HepG2 (cell line): ENCODE data around the gene FGFR3. TPM values are rescaled to one million over a fixed set of nuclear protein-coding genes. Genes with fewer than 3 reads are reported as not detected.
A peak's percentile ranks its signal among the peaks of the same experiment; 100 is the strongest.

Source experiments
- ATAC-seq: fragments of 200-7000 bp; cut with Tn5 transposase; 3 replicates; pipeline ENCODE4 v1.9.1; 2020; ENCODE audit warnings: mild to moderate bottlenecking, moderate library complexity
- BruUV-seq: library from RNA; stranded (reverse); fragments of 400-500 nt; replicated peaks from 2 replicates; lab custom pipeline; 2021; lab: Mats Ljungman, UMichigan
- CTCF ChIA-PET: fragments of 300-600 bp; formaldehyde crosslinking; extraction: SDS; loops from one replicate; lab custom pipeline; 2021; ENCODE audit warnings: low total read pairs, inconsistent platforms, low intra/inter-chr PET ratio; lab: Yijun Ruan, JAX
- POLR2A ChIA-PET: fragments of 350-600 bp; sonication (Branson Sonifier 250); formaldehyde crosslinking; loops from one replicate; lab custom pipeline; 2020; ENCODE audit warnings: antibody characterized with exemption, inconsistent platforms; lab: Yijun Ruan, JAX
- DNase-seq: peaks from one replicate; pipeline ENCODE4 v3.0.0-alpha.2; 2015; ENCODE audit warnings: low spot score
- FAIRE-seq: peaks from 3 replicates; lab custom pipeline; 2011; peaks lifted over from hg19 to GRCh38; lab: Jason Lieb, UNC
- H2AFZ ChIP-seq: one replicate; pipeline ENCODE4 v1.6.1; 2011; ENCODE audit warnings: low read length, inconsistent platforms
- H3K27ac ChIP-seq: fragments of 300-600 bp; 3 replicates; pipeline ENCODE4 v1.8.0; 2011; ENCODE audit warnings: mixed run types, mild to moderate bottlenecking, mixed read lengths, low read length, inconsistent platforms; ENCODE audit not compliant: insufficient read depth; ENCODE audit errors: extremely low read length
- H3K27me3 ChIP-seq, 2 experiments: fragments of 200-600 bp in 1 of 2; 2 replicates in 1 of 2; 3 replicates in 1 of 2; pipeline versions ENCODE4 v1.6.0 to v1.8.0; 2011; ENCODE audit warnings: low read length in 2 of 2, mild to moderate bottlenecking in 2 of 2, moderate library complexity in 2 of 2, inconsistent platforms in 1 of 2; ENCODE audit not compliant: insufficient read depth in 2 of 2, control insufficient read depth in 1 of 2
- H3K36me3 ChIP-seq, 2 experiments: fragments of 200-600 bp in 1 of 2; replicated peaks in 1 of 2; 2 replicates in 1 of 2; 3 replicates in 1 of 2; pipeline versions ENCODE4 v1.5.1 to v1.8.0; 2011; ENCODE audit warnings: low read length in 2 of 2, inconsistent platforms in 1 of 2; ENCODE audit not compliant: insufficient read depth in 2 of 2, control insufficient read depth in 1 of 2
- H3K4me1 ChIP-seq: 2 replicates; pipeline ENCODE4 v1.5.1; 2012; ENCODE audit warnings: low read length, inconsistent platforms; ENCODE audit not compliant: insufficient read depth
- H3K4me2 ChIP-seq: 2 replicates; pipeline ENCODE4 v1.6.0; 2011; ENCODE audit warnings: low read depth, low read length, inconsistent platforms
- H3K4me3 ChIP-seq, 3 experiments: fragments of 200-600 bp in 1 of 3; sonication (generic), shearing (Covaris generic) in 1 of 3; replicated peaks in 1 of 3; 2 replicates each; pipeline ENCODE4 v1.5.1; 2011 to 2016; ENCODE audit warnings: low read length in 3 of 3, inconsistent platforms in 2 of 3, low read depth in 2 of 3, mild to moderate bottlenecking in 2 of 3, control low read depth in 1 of 3, mixed read lengths in 1 of 3; ENCODE audit not compliant: insufficient read depth in 1 of 3
- H3K79me2 ChIP-seq: one replicate; pipeline ENCODE4 v1.6.1; 2011; ENCODE audit warnings: low read length, inconsistent platforms; ENCODE audit not compliant: insufficient read depth
- H3K9ac ChIP-seq: 2 replicates; pipeline ENCODE4 v1.6.0; 2011; ENCODE audit warnings: mild to moderate bottlenecking, low read depth, low read length, inconsistent platforms; ENCODE audit not compliant: insufficient read depth
- H3K9me3 ChIP-seq: 2 replicates; pipeline ENCODE4 v1.5.1; 2012; ENCODE audit warnings: mild to moderate bottlenecking, low read length
- H4K20me1 ChIP-seq: 2 replicates; pipeline ENCODE4 v1.6.0; 2011; ENCODE audit warnings: inconsistent platforms, mild to moderate bottlenecking, low read length, moderate library complexity; ENCODE audit not compliant: insufficient read depth
- AGO2 ChIP-seq: fragments of 200-400 bp; formaldehyde crosslinking; optimal IDR thresholded peaks from 2 replicates; pipeline ENCODE3; 2017; ENCODE audit warnings: mild to moderate bottlenecking, low read depth, low read length, moderate library complexity
- FOXK2 ChIP-seq: fragments of 450-650 bp; IDR thresholded peaks from 2 replicates; pipeline ENCODE4 v1.6.1; 2016
- GATA4 ChIP-seq: sonication (generic); IDR thresholded peaks from 2 replicates; pipeline ENCODE4 v1.6.1; 2016; ENCODE audit warnings: antibody characterized with exemption, low read depth, borderline replicate concordance
- GATAD1 ChIP-seq: IDR thresholded peaks from 2 replicates; pipeline ENCODE4 v1.6.1; 2016; ENCODE audit warnings: missing genetic modification reagents, missing compliant biosample characterization
- JDP2 ChIP-seq: sonication (generic); formaldehyde crosslinking; IDR thresholded peaks from 2 replicates; pipeline ENCODE4 v1.8.1; 2022; ENCODE audit warnings: missing genetic modification reagents, borderline replicate concordance
- NFRKB ChIP-seq: fragments of 450-650 bp; IDR thresholded peaks from 2 replicates; pipeline ENCODE4 v1.6.1; 2017
- SNRNP70 ChIP-seq: fragments of 200-400 bp; formaldehyde crosslinking; IDR thresholded peaks from 2 replicates; pipeline ENCODE4 v1.6.1; 2017; ENCODE audit warnings: mild to moderate bottlenecking, low read depth, low read length, moderate library complexity
- SRF ChIP-seq: IDR thresholded peaks from 2 replicates; pipeline ENCODE4 v1.6.1; 2011; ENCODE audit warnings: mild to moderate bottlenecking, low read depth, low read length, moderate library complexity
- ZBTB20 ChIP-seq: sonication (generic); formaldehyde crosslinking; IDR thresholded peaks from 2 replicates; pipeline ENCODE4 v1.8.1; 2023; ENCODE audit warnings: missing genetic modification reagents, low read depth, mild to moderate bottlenecking, borderline replicate concordance
- ZBTB7B ChIP-seq: sonication (generic); formaldehyde crosslinking; IDR thresholded peaks from 2 replicates; pipeline ENCODE4 v1.4.0; 2020; ENCODE audit warnings: missing genetic modification reagents
- ZNF24 ChIP-seq: fragments of 450-650 bp; IDR thresholded peaks from 2 replicates; pipeline ENCODE4 v1.6.1; 2017; ENCODE audit warnings: antibody characterized with exemption, mild to moderate bottlenecking
- ZNF274 ChIP-seq: sonication (generic); formaldehyde crosslinking; IDR thresholded peaks from 2 replicates; pipeline ENCODE4 v1.5.1; 2020; ENCODE audit warnings: mild to moderate bottlenecking, missing genetic modification reagents
- ZNF331 ChIP-seq: sonication (generic); formaldehyde crosslinking; IDR thresholded peaks from 2 replicates; pipeline ENCODE4 v1.4.0; 2020; ENCODE audit warnings: missing genetic modification reagents
- ZNF703 ChIP-seq: sonication (generic); formaldehyde crosslinking; IDR thresholded peaks from 2 replicates; pipeline ENCODE4 v1.5.1; 2020; ENCODE audit warnings: missing genetic modification reagents, mild to moderate bottlenecking, moderate library complexity, borderline replicate concordance
- WGBS: methylation state at CpG from one replicate; pipeline ENCODE4 v1.1.6; 2017; ENCODE audit warnings: low lambda C conversion rate; 5-methylcytosine and 5-hydroxymethylcytosine counted together
- in situ Hi-C: cut with HindIII; loops from 2 replicates; pipeline ENCODE4 v1.10.0; 2017; ENCODE audit warnings: low pct_unique_long_range_greater_than_20kb; ENCODE audit not compliant: extremely low pct_ligation_motif_present
- intact Hi-C: fragments of 100-400 bp; cut with micrococcal nuclease; formaldehyde crosslinking; loops from one replicate; pipeline ENCODE4 v1.10.0; 2022; ENCODE audit not compliant: unreplicated experiment
- polyA plus RNA-seq, 8 experiments: library from polyadenylated mRNA; depleted of rRNA in 3 of 8; stranded (reverse) in 7 of 8; unstranded in 1 of 8; fragments of >200 nt; fragmentation: Illumina TruSeq in 4 of 8; extraction: Trizol in 4 of 8; gene quantifications; 2 replicates each; pipeline versions ENCODE4 v1.2.1 to v1.2.3, GENCODE V29; 2011 to 2016; ENCODE audit warnings: low read depth in 4 of 8, missing spikeins in 1 of 8, mixed read lengths in 1 of 8; ENCODE audit not compliant: insufficient read depth in 1 of 8
- total RNA-seq, 5 experiments: library from RNA; depleted of rRNA; stranded (reverse); fragments of >200 nt; fragmentation: Illumina TruSeq; extraction: Trizol; gene quantifications; 2 replicates each; pipeline ENCODE4 v1.2.3, GENCODE V29; 2016; ENCODE audit warnings: low read depth in 1 of 5
- TF ChIP-seq, protein P1 (sequence below): sonication (generic); formaldehyde crosslinking; IDR thresholded peaks from 2 replicates; pipeline ENCODE4 v1.5.0; 2020; ENCODE audit warnings: mild to moderate bottlenecking, missing genetic modification reagents
- TF ChIP-seq, protein P2 (sequence below): sonication (generic); formaldehyde crosslinking; IDR thresholded peaks from 2 replicates; pipeline ENCODE4 v1.8.0; 2023; ENCODE audit warnings: mild to moderate bottlenecking, missing genetic modification reagents
- TF ChIP-seq, protein P3 (sequence below): sonication (generic); formaldehyde crosslinking; IDR thresholded peaks from 2 replicates; pipeline ENCODE4 v1.4.0; 2020; ENCODE audit warnings: missing genetic modification reagents

FGFR3 gene
- total and polyA plus RNA-seq, 2 of the 13 experiments (the other 11 are each of a cell fraction or from before 2014, with no cell fraction given), result 103 to 109 TPM

DNA sequence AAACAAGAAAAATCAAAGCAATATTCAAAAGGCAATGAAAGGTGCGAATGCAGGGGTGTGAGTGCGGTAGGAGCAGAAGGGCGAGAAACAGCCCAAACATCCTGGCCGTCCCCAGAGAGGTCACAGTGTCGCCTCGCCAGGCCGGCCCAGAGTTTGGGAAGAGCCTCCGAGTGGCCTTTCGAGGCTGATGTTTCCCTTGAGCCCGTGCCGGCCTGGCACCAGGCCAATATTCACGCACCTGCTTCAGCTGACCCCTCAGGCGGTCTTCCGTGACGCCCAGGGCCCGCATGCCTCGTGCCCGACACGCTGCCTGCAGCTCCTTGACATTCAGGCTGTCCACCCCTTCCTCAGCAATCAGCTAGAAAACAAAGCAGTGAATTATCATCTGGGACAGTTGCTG is 32.2 kb downstream of the FGFR3 start (continued):
- TF ChIP-seq GATA4 (no peak), SRF (no peak), ZNF331 (no peak), ZNF703 (CRISPR knock-in tag) (no peak), FOXK2 (no peak), ZBTB20 (CRISPR knock-in tag) (no peak)
- TF ChIP-seq, protein P1, sequence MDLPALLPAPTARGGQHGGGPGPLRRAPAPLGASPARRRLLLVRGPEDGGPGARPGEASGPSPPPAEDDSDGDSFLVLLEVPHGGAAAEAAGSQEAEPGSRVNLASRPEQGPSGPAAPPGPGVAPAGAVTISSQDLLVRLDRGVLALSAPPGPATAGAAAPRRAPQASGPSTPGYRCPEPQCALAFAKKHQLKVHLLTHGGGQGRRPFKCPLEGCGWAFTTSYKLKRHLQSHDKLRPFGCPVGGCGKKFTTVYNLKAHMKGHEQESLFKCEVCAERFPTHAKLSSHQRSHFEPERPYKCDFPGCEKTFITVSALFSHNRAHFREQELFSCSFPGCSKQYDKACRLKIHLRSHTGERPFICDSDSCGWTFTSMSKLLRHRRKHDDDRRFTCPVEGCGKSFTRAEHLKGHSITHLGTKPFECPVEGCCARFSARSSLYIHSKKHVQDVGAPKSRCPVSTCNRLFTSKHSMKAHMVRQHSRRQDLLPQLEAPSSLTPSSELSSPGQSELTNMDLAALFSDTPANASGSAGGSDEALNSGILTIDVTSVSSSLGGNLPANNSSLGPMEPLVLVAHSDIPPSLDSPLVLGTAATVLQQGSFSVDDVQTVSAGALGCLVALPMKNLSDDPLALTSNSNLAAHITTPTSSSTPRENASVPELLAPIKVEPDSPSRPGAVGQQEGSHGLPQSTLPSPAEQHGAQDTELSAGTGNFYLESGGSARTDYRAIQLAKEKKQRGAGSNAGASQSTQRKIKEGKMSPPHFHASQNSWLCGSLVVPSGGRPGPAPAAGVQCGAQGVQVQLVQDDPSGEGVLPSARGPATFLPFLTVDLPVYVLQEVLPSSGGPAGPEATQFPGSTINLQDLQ (CRISPR knock-in tag), result no peak

DNA sequence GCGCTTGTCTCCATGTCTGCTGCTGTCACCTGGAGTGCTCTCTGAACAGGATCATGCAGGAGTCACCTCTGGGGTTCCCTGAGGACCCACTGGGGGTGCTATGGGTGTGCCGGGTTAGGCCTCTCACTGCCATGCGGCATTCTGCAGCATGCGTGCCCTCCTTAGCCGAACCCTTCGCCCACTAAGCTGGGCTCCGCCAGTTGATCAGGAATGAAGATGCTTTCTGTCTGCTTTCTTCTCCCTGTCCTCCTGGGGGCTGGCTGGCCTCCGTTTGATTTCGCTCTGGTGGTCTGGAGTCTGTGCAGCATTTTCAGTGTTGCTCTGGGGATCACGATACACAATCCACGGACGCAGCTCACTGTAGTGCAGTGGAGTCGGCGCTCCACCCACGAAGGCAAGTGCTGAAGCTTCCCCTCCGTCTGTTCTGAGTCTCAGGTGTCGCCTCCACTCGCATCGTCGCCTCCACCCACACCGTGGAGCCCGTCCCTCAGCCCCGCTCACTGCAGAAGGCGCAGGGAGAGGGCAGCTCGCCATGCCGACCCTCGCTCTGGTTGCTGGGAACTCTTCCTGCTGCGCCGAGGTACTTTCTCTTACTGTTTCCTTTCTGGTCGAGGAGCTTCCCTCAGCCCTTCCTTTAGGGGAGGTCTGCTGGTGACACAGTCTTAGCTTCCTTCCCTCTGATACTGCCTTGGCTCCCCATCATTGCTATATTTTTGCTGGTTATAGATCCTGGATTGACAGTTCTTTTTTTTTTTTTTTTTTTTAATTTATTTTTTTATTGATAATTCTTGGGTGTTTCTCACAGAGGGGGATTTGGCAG is 33.6 kb downstream of the FGFR3 start:
- ChIA-PET CTCF (no interaction called here), POLR2A (no interaction called here)
- ATAC-seq (peak; percentile 17), FAIRE-seq (no peak), DNase-seq (no peak)
- no peak overlapping the region for H2AFZ ChIP-seq
- in situ Hi-C loops (no loop called here), intact Hi-C loops (no loop called here)
- H3K4me1 ChIP-seq, result peaks cover 36% of the 10 kb centered on the region
- H3K36me3 ChIP-seq, result peaks cover 23 to 37% of the 10 kb centered on the region in 2 experiments; a peak in 4 of 5 replicates
- peak overlapping the region; percentile 59 for H3K27ac ChIP-seq
- no peaks in the 10 kb centered on the region for H3K9me3 ChIP-seq
- 96% methylated on average over 29 of the region's 30 CpGs for WGBS
- H4K20me1 ChIP-seq, result no peaks in the 10 kb centered on the region
- H3K9ac ChIP-seq, result no peak overlapping the region
- H3K4me2 ChIP-seq, result no peak overlapping the region
- H3K79me2 ChIP-seq, result no peaks in the 10 kb centered on the region
- H3K4me3 ChIP-seq, result no peak overlapping the region
- no peaks in the 10 kb centered on the region for H3K27me3 ChIP-seq
- BruUV-seq, result no TSS peak
- TF ChIP-seq ZBTB7B (CRISPR knock-in tag) (no peak), SNRNP70 (no peak), NFRKB (no peak), ZNF24 (no peak), GATAD1 (CRISPR knock-in tag) (no peak), ZNF274 (CRISPR knock-in tag) (0 out of 2 replicates have a peak, but pooled peaks have one; percentile 55), JDP2 (CRISPR knock-in tag) (no peak), AGO2 (peak; percentile 24)
- TF ChIP-seq, protein P2, sequence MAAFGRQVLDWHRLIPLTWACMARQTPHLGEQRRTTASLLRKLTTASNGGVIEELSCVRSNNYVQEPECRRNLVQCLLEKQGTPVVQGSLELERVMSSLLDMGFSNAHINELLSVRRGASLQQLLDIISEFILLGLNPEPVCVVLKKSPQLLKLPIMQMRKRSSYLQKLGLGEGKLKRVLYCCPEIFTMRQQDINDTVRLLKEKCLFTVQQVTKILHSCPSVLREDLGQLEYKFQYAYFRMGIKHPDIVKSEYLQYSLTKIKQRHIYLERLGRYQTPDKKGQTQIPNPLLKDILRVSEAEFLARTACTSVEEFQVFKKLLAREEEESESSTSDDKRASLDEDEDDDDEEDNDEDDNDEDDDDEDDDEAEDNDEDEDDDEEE, result no peak
- TF ChIP-seq, protein P3, sequence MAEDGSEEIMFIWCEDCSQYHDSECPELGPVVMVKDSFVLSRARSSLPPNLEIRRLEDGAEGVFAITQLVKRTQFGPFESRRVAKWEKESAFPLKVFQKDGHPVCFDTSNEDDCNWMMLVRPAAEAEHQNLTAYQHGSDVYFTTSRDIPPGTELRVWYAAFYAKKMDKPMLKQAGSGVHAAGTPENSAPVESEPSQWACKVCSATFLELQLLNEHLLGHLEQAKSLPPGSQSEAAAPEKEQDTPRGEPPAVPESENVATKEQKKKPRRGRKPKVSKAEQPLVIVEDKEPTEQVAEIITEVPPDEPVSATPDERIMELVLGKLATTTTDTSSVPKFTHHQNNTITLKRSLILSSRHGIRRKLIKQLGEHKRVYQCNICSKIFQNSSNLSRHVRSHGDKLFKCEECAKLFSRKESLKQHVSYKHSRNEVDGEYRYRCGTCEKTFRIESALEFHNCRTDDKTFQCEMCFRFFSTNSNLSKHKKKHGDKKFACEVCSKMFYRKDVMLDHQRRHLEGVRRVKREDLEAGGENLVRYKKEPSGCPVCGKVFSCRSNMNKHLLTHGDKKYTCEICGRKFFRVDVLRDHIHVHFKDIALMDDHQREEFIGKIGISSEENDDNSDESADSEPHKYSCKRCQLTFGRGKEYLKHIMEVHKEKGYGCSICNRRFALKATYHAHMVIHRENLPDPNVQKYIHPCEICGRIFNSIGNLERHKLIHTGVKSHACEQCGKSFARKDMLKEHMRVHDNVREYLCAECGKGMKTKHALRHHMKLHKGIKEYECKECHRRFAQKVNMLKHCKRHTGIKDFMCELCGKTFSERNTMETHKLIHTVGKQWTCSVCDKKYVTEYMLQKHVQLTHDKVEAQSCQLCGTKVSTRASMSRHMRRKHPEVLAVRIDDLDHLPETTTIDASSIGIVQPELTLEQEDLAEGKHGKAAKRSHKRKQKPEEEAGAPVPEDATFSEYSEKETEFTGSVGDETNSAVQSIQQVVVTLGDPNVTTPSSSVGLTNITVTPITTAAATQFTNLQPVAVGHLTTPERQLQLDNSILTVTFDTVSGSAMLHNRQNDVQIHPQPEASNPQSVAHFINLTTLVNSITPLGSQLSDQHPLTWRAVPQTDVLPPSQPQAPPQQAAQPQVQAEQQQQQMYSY (CRISPR knock-in tag), result no peak
